Endodermal cell (in vitro differentiated cells): ENCODE measurements around the gene GRM7. TPM values are rescaled to one million over a fixed set of nuclear protein-coding genes. Genes with fewer than 3 reads are reported as not detected.

Experiments
- DNase-seq: peaks from one replicate; pipeline ENCODE4 v3.0.0-alpha.2; 2017
- H3K27ac ChIP-seq: 2 replicates; pipeline ENCODE4 v1.5.1; 2013; ENCODE audit warnings: mild to moderate bottlenecking, low read depth, low read length, moderate library complexity
- H3K27me3 ChIP-seq: 2 replicates; pipeline ENCODE4 v1.6.1; 2013; ENCODE audit warnings: mild to moderate bottlenecking, low read length, moderate library complexity; ENCODE audit not compliant: insufficient read depth, control insufficient read depth, poor library complexity, severe bottlenecking
- H3K36me3 ChIP-seq: 2 replicates; pipeline ENCODE4 v1.7.0; 2013; ENCODE audit warnings: mild to moderate bottlenecking, low read length, moderate library complexity; ENCODE audit not compliant: control insufficient read depth, insufficient read depth
- H3K4me1 ChIP-seq: one replicate; pipeline ENCODE4 v1.7.0; 2013; ENCODE audit warnings: low read length; ENCODE audit not compliant: control insufficient read depth, insufficient read depth
- H3K4me3 ChIP-seq: 2 replicates; pipeline ENCODE4 v1.5.1; 2013; ENCODE audit warnings: mild to moderate bottlenecking, low read length, moderate library complexity
- H3K9ac ChIP-seq: 2 replicates; pipeline ENCODE4 v1.6.1; 2013; ENCODE audit warnings: mild to moderate bottlenecking, low read length, moderate library complexity; ENCODE audit not compliant: poor library complexity, severe bottlenecking; ENCODE audit errors: extremely low read depth
- H3K9me3 ChIP-seq: 2 replicates; pipeline ENCODE4 v1.6.1; 2013; ENCODE audit warnings: mild to moderate bottlenecking, low read length, moderate library complexity; ENCODE audit not compliant: control insufficient read depth
- H3K27ac Mint-ChIP-seq: 2 replicates; pipeline ENCODE4 v1.8.0; 2020; ENCODE audit warnings: mixed read lengths
- H3K27me3 Mint-ChIP-seq: 2 replicates; pipeline ENCODE4 v1.8.0; 2021; ENCODE audit warnings: mild to moderate bottlenecking, mixed read lengths; ENCODE audit not compliant: insufficient read depth
- H3K36me3 Mint-ChIP-seq: 2 replicates; pipeline ENCODE4 v1.8.0; 2020; ENCODE audit warnings: low read depth, mixed read lengths
- H3K4me1 Mint-ChIP-seq: 2 replicates; pipeline ENCODE4 v1.8.0; 2020; ENCODE audit warnings: mixed read lengths
- H3K4me3 Mint-ChIP-seq: 2 replicates; pipeline ENCODE4 v1.8.0; 2020; ENCODE audit warnings: mild to moderate bottlenecking, moderate library complexity, mixed read lengths
- H3K9me3 Mint-ChIP-seq: 2 replicates; pipeline ENCODE4 v1.8.0; 2020; ENCODE audit warnings: mild to moderate bottlenecking, mixed read lengths
- WGBS, 2 experiments: methylation state at CpG; one replicate each; pipeline versions ENCODE4 v1.1.5 to v1.1.7; 2013; ENCODE audit warnings: missing lambda C conversion rate in 2 of 2, mixed read lengths in 1 of 2; ENCODE audit not compliant: insufficient coverage in 1 of 2, insufficient read length in 1 of 2; 5-methylcytosine and 5-hydroxymethylcytosine counted together
- total RNA-seq, 2 donors: library from RNA; stranded (reverse); fragmentation: NEBNext Ultra II Directional in 1 of 2; extraction: Animal tissue kit (Norgen Biotek cat#: 25700) in 1 of 2; gene quantifications; 2 replicates in 1 of 2; 3 replicates in 1 of 2; pipeline ENCODE4 v1.2.1, GENCODE V29; 2021
- TF ChIP-seq, protein P1 (sequence below): fragments of 200-600 bp; sonication (generic); conservative IDR thresholded peaks from 2 replicates; pipeline ENCODE4 v1.5.0; 2021; ENCODE audit warnings: antibody characterized with exemption, mild to moderate bottlenecking

The GRM7 gene
- total RNA-seq, 2 donors from 2014 or later: 0.11 to 0.73 TPM

DNA sequence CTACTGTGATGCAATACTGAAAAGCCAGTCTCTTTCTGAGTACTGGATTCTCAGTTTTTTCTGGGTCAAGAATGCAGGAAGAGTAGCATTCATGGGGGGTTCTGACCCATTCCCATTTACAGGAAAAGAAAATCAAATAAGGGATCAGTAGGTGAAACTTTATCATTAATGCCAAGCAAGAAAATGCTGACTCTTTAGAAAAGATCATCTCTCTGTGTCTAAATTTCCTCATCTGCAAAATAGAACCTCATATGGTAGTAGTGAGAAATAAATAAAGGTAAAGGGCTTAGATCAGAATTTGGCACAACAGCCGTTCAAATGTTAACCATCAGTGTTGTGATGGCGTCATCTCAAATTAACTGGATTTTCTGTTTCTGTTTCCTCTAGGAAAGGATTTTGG is 833.1 kb downstream of the GRM7 start:
- Histone ChIP-seq H3K4me1 (peaks cover 3% of the 10 kb centered on the region), H3K36me3 (no peaks in the 10 kb centered on the region), H3K9ac (no peak overlapping the region), H3K4me3 (no peak overlapping the region), H3K9me3 (no peaks in the 10 kb centered on the region), H3K27ac (no peak overlapping the region), H3K27me3 (no peaks in the 10 kb centered on the region)
- no peak for DNase-seq
- TF ChIP-seq, protein P1, sequence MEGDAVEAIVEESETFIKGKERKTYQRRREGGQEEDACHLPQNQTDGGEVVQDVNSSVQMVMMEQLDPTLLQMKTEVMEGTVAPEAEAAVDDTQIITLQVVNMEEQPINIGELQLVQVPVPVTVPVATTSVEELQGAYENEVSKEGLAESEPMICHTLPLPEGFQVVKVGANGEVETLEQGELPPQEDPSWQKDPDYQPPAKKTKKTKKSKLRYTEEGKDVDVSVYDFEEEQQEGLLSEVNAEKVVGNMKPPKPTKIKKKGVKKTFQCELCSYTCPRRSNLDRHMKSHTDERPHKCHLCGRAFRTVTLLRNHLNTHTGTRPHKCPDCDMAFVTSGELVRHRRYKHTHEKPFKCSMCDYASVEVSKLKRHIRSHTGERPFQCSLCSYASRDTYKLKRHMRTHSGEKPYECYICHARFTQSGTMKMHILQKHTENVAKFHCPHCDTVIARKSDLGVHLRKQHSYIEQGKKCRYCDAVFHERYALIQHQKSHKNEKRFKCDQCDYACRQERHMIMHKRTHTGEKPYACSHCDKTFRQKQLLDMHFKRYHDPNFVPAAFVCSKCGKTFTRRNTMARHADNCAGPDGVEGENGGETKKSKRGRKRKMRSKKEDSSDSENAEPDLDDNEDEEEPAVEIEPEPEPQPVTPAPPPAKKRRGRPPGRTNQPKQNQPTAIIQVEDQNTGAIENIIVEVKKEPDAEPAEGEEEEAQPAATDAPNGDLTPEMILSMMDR: no peak
- Mint-ChIP-seq H3K36me3 (no peaks in the 10 kb centered on the region), H3K27ac (no peak overlapping the region), H3K9me3 (no peaks in the 10 kb centered on the region), H3K27me3 (no peaks in the 10 kb centered on the region), H3K4me1 (peaks cover 20% of the 10 kb centered on the region), H3K4me3 (no peak overlapping the region)
- WGBS, 2 experiments: 92 to 93% methylated on average over 2 of the region's 2 CpGs

GRCh38 chr3:7695049-7695448 is 834.1 kb downstream of the GRM7 start:
- no peak overlapping the region for H3K4me3 Mint-ChIP-seq
- DNase-seq: no peak
- H3K9me3 Mint-ChIP-seq: no peaks in the 10 kb centered on the region
- Histone ChIP-seq H3K27ac (no peak overlapping the region), H3K4me3 (no peak overlapping the region), H3K4me1 (peaks cover 3% of the 10 kb centered on the region), H3K36me3 (no peaks in the 10 kb centered on the region), H3K9me3 (no peaks in the 10 kb centered on the region), H3K27me3 (no peaks in the 10 kb centered on the region), H3K9ac (no peak overlapping the region)
- 83 to 90% methylated on average over 1 of the region's 1 CpG for WGBS, 2 experiments
- peaks cover 20% of the 10 kb centered on the region for H3K4me1 Mint-ChIP-seq
- TF ChIP-seq, protein P1: no peak
- H3K36me3 Mint-ChIP-seq: no peaks in the 10 kb centered on the region
- no peaks in the 10 kb centered on the region for H3K27me3 Mint-ChIP-seq
- no peak overlapping the region for H3K27ac Mint-ChIP-seq

- Histone ChIP-seq H3K27me3 (no peaks in the 10 kb centered on the region), H3K4me3 (no peak overlapping the region), H3K9ac (no peak overlapping the region), H3K9me3 (no peaks in the 10 kb centered on the region), H3K4me1 (peaks cover 3% of the 10 kb centered on the region), H3K36me3 (no peaks in the 10 kb centered on the region), H3K27ac (no peak overlapping the region)
- Mint-ChIP-seq H3K36me3 (no peaks in the 10 kb centered on the region), H3K4me1 (peaks cover 22% of the 10 kb centered on the region), H3K4me3 (no peak overlapping the region), H3K9me3 (no peaks in the 10 kb centered on the region), H3K27ac (no peak overlapping the region), H3K27me3 (no peaks in the 10 kb centered on the region)
- TF ChIP-seq, protein P1: no peak
- 88 to 92% methylated on average over 2 of the region's 2 CpGs for WGBS, 2 experiments
- DNase-seq: no peak
Measured at GRCh38 chr3:7696320-7696719, 835.4 kb downstream of the GRM7 start.
